HG02852 (cell line): ENCODE data around the gene PC.

Experiments
- ATAC-seq: cut with Tn5 transposase; IDR thresholded peaks from one replicate; pipeline ENCODE4 v1.9.1; 2021; ENCODE audit warnings: mild to moderate bottlenecking, moderate library complexity; ENCODE audit not compliant: unreplicated experiment

Gene PC

GRCh38 chr11:66868726-66869566 lies 89.2 kb downstream of the PC start:
- peak; percentile 73 for ATAC-seq

GRCh38 chr11:66868082-66868725 lies 90.0 kb downstream of the PC start:
- no peak for ATAC-seq

- no peak for ATAC-seq
These were observed 90.7 kb downstream of the PC start for GRCh38 chr11:66867425-66868040.

GRCh38 chr11:66866511-66866986 lies 91.6 kb downstream of the PC start:
- ATAC-seq, result no peak

DNA sequence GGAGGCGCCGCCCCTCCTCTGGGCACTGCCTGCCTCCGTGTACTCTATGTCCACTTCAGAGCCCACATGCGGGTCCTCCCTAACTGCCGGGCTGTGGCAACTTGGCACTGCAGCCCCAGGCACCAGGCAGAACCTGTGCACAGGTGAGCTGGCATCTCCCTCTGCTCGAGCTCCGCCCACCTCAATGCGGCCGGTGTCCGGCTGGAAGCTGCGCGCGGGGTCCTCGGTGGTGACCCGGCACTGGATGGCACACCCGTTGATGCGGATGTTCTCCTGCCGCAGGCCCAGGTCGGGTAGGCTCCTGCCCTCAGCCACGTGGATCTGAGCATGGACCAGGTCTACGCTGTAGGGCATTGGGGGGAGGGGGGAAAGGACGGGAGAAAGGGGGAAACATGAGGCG lies 92.2 kb downstream of the PC start:
- ATAC-seq, result no peak

GRCh38 chr11:66864924-66865697 lies 93.1 kb downstream of the PC start:
- no peak for ATAC-seq

DNA sequence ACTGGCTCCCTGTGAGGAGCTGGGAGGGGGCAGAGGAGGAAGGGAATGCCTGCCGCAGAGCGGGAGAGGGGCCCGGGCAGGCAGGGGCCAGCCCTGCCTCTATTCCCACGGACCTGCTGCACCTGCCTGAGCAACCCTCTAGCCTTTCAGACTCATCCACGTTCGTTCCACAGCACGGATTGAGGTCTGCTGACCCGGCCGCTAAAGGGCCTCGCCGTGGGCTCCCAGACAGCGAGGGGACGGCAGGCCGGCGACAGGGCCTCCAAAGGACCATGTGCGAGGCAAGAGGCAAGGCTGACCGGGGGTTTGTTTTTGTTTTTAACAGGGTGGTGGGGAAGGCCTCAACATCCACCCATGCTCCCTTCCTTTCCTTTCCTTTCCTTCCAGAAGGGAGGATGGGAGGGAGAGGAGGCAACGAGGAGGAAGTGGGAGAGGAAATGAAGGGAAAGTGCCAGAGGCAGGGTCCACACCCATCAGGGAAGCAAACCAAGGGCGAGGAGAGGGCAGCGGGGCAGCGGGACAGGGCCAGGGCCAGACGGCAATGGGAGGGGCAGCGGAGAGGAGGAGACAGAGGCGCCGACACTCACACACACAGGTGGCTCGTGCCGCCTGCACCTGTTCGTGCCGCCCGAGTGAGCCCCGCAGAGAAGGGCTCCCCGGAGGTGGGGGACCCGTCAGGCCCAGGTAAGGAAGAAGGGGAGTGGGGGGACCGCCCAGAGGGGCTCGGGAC lies 93.8 kb downstream of the PC start:
- ATAC-seq, result no peak

- no peak for ATAC-seq
These were observed 94.6 kb downstream of the PC start for GRCh38 chr11:66863428-66864125.

DNA sequence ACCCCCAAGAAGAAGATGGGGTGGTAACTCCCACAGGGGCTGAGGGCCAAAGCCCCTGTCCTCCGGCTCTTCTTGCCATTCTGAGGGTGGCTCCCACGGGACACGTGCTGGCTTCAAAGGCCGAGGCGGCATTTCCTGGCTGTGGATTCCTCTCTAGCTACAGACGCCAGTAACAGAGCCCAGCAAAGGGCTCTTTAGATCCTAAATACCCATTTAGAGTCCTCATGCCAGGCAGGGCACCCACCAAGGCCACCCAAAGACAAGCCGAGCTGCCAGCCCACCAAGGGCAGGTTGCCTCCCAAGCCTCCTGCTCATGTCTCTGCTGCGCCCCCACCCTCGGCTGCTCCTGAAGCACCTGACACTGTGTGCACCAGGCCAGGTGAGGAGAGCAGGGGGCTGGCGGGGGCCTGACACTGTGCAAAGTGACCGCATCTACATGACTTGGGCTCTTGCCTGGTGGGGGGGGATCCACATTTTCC lies 95.6 kb downstream of the PC start:
- no peak for ATAC-seq

DNA sequence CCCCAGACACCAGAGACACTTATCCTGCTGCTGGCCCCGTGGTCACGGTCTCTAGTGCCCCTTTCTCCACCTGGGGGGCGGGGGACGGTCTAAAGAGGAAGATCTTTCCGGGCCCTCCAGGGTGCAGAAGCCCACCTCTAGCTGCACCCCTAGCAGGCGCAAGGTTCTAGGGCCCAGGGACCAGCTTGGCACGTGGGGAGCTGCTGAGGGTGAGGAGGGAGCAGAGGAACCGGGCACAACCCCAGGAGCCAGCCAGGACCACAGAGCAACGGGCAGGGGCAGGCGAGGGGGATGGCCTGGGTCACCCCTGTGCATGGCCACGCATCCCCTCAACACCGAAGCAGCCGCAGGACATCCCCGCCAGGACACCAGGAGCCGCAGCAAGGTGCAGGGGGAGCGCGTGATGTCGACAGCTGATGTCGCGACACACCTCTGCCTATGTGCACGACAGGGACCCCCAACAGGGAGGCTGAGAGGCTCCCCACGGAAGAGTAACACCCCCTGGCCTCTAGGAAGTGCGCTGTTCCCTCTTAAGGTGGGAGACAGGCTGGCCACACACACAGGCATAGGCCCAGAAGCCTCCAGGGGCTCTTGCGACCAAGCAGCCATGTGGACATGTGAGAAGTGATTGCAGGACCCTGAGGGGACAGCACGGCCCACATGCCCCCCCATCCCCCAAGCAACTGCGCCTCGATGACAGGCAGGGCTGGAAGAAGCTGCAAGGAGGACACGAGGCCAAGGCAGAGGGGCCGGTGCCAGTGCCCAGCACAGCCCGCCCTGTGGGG lies 96.2 kb downstream of the PC start:
- no peak for ATAC-seq

- ATAC-seq, result no peak
These were observed 97.0 kb downstream of the PC start for GRCh38 chr11:66861038-66861773.

- no peak for ATAC-seq
These were observed 97.7 kb downstream of the PC start for GRCh38 chr11:66860449-66860831.

DNA sequence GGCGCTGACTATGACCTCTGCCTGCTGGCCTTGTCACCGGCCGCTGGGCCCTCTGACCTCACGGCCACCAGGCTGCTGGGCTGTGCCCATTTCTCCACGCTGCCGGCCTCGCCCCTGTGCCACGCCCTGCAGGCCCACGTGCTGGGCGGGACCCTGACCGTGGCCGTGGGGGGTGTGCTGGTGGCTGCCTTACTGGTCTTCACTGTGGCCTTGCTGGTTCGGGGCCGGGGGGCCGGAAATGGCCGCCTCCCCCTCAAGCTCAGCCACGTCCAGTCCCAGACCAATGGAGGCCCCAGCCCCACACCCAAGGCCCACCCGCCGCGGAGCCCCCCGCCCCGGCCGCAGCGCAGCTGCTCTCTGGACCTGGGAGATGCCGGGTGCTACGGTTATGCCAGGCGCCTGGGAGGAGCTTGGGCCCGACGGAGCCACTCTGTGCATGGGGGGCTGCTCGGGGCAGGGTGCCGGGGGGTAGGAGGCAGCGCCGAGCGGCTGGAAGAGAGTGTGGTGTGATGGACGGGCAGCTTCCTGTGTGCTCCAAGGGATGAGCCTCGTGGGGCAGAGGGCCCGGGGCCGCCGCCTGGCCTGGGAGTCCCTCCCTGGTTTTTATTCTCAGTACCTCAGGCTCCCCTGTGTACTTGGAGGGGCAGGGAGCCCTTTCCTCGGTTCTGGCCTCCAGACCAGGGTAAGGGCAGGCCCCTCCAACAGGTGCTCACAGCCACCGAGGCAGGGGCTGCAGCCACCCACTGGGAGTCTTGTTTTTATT lies 98.3 kb downstream of the PC start:
- ATAC-seq, result no peak

DNA sequence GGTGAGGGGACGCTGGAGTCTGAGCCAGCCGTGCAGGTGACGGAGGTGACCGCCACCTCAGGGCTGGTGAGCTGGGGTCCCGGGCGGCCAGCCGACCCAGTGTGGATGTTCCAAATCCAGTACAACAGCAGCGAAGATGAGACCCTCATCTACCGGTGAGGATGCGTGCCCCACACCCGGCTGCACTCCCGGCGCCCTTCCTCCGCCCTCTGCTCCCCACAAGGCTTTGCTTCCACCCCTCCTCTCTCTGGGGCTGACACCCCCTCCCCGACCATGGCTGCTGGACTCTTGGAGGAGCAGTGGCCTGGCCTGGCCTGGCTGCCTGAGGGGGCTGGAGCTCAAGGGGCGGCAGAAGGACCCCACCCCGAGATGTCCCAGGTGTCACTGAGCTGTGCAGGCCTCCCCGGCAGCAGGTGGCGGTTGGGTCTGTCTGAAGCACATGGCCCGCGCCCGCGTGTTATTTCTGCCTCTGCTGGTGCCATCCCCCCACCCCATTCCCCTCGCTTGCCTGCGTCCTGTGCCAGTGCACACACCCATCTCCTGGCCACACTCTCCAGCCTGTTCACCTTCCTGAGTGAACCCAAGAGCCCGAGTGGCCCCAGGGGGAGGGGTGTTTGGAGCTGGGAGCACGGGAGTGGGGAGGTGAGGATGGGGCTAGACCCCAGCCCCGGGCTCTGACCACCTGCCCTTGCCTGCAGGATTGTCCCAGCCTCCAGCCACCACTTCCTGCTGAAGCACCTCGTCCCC lies 99.1 kb downstream of the PC start:
- ATAC-seq, result no peak

GRCh38 chr11:66858186-66858938 lies 99.8 kb downstream of the PC start:
- ATAC-seq, result no peak

GRCh38 chr11:66857927-66858185 lies 100.3 kb downstream of the PC start:
- no peak for ATAC-seq
